RWPE2 (cell line): Measurements from ENCODE around the gene HTT.

Experiments
- ATAC-seq: fragments of 200-7000 bp; cut with Tn5 transposase; 3 replicates; pipeline ENCODE4 v1.9.1; 2021; ENCODE audit warnings: low read depth
- DNase-seq: peaks from one replicate; pipeline ENCODE4 v3.0.0-alpha.2; 2020; ENCODE audit warnings: low spot score
- H3K27ac ChIP-seq: fragments of 450-650 bp; 2 replicates; pipeline ENCODE4 v1.5.1; 2017; ENCODE audit warnings: mild to moderate bottlenecking; ENCODE audit not compliant: poor library complexity, severe bottlenecking
- H3K27me3 ChIP-seq: fragments of 250-450 bp; sonication (Bioruptor Pico); 2 replicates; pipeline ENCODE4 v1.5.1; 2021; ENCODE audit warnings: mild to moderate bottlenecking, moderate library complexity; ENCODE audit not compliant: insufficient read depth, poor library complexity, severe bottlenecking
- H3K36me3 ChIP-seq: fragments of 250-450 bp; sonication (Bioruptor Pico); 2 replicates; pipeline ENCODE4 v1.5.1; 2020; ENCODE audit warnings: low read depth, mild to moderate bottlenecking, moderate library complexity
- H3K4me1 ChIP-seq: fragments of 250-450 bp; sonication (Bioruptor Pico); 2 replicates; pipeline ENCODE4 v1.5.1; 2021; ENCODE audit warnings: mild to moderate bottlenecking, moderate library complexity; ENCODE audit not compliant: insufficient read depth, poor library complexity, severe bottlenecking
- H3K4me3 ChIP-seq: fragments of 250-450 bp; sonication (Bioruptor Pico); 2 replicates; pipeline ENCODE4 v1.5.1; 2021; ENCODE audit warnings: mild to moderate bottlenecking, moderate library complexity; ENCODE audit not compliant: severe bottlenecking
- H3K9me3 ChIP-seq: fragments of 250-450 bp; sonication (Bioruptor Pico); 2 replicates; pipeline ENCODE4 v1.5.1; 2021; ENCODE audit warnings: mild to moderate bottlenecking, moderate library complexity; ENCODE audit not compliant: severe bottlenecking
- TF ChIP-seq, protein P1 (sequence below): fragments of 450-650 bp; IDR thresholded peaks from one replicate; pipeline ENCODE4 v1.5.1; 2017; ENCODE audit warnings: mild to moderate bottlenecking, moderate library complexity; ENCODE audit not compliant: poor library complexity, severe bottlenecking

The HTT gene

DNA sequence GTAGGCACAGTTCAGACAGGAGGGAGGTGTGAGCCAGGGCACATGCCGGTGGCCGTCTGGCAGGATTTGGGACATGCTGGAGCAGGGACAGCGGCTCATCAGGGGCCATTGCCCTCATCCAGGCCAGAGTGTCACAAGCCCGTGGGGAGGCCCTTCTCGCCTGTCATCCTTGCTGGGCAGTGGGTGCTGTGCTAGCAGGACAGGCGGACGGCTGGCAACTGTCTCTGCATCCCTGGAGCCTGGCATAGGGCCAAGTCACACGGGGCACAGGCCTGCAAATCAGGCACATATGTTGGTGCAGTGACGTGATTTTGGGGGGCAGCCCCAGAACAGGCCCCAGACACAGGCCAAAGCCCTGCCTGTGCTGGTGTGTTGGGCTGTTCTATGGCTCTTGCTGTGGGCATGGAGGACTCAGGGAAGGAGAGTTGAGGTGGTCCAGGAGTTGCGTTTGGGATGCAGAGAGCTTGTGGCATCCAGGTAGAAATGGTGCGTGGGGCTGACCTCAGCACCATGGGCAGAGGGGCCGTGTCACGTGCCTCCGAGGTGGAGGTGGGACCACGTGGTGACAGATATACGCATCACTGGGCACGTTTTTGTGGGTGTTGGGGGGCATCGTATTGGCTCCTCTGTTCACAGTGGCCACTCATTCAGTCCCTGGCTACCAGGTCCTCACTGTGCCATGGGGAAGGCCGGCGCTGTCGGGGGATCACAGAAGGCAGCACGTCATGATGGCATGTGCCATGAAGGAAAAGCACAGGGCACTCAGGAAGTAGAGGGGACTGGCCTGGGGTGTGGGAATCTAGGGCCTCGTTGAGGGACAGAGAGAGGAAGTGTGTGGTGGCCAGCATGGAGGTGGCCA is 159.9 kb downstream of the HTT start:
- no peak for ATAC-seq
- peaks cover 40% of the 10 kb centered on the region for H3K36me3 ChIP-seq
- TF ChIP-seq, protein P1, sequence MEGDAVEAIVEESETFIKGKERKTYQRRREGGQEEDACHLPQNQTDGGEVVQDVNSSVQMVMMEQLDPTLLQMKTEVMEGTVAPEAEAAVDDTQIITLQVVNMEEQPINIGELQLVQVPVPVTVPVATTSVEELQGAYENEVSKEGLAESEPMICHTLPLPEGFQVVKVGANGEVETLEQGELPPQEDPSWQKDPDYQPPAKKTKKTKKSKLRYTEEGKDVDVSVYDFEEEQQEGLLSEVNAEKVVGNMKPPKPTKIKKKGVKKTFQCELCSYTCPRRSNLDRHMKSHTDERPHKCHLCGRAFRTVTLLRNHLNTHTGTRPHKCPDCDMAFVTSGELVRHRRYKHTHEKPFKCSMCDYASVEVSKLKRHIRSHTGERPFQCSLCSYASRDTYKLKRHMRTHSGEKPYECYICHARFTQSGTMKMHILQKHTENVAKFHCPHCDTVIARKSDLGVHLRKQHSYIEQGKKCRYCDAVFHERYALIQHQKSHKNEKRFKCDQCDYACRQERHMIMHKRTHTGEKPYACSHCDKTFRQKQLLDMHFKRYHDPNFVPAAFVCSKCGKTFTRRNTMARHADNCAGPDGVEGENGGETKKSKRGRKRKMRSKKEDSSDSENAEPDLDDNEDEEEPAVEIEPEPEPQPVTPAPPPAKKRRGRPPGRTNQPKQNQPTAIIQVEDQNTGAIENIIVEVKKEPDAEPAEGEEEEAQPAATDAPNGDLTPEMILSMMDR: no peak
- no peaks in the 10 kb centered on the region for H3K9me3 ChIP-seq
- no peak for DNase-seq
- H3K4me3 ChIP-seq: no peak overlapping the region
- H3K27me3 ChIP-seq: no peaks in the 10 kb centered on the region
- H3K4me1 ChIP-seq: no peaks in the 10 kb centered on the region
- no peak overlapping the region for H3K27ac ChIP-seq

DNA sequence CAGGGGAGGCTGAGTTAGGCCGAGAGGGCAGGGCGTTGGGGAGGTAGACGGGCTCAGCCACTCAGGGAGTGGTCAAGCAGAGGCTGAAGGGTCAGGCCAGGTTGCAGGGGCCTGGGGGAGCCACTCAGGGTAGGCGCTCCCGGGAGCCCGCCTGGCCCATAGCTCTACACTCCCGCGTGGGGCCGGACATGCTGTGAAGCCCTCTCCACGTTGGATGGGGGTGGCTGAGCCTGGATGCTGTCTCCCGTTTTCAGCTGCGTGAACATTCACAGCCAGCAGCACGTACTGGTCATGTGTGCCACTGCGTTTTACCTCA is 160.5 kb downstream of the HTT start:
- Histone ChIP-seq H3K9me3 (no peaks in the 10 kb centered on the region), H3K27me3 (no peaks in the 10 kb centered on the region), H3K36me3 (peaks cover 34% of the 10 kb centered on the region), H3K4me3 (no peak overlapping the region), H3K4me1 (no peaks in the 10 kb centered on the region), H3K27ac (no peak overlapping the region)
- no peak for DNase-seq
- no peak for ATAC-seq
- TF ChIP-seq, protein P1: no peak

DNA sequence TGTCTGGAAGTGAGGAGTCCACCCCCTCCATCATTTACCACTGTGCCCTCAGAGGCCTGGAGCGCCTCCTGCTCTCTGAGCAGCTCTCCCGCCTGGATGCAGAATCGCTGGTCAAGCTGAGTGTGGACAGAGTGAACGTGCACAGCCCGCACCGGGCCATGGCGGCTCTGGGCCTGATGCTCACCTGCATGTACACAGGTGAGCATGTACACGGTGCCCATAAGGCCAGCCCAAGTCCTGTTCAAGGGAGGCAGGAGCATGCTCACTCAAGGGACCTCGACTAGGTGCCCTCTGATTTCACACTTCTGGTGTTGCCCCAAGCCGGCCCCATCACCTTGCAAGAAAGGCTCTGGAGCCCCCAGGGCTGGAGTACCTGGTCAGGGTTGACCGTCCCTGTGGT is 161.1 kb downstream of the HTT start:
- TF ChIP-seq, protein P1: no peak
- DNase-seq: no peak
- peaks cover 32% of the 10 kb centered on the region for H3K36me3 ChIP-seq
- H3K4me3 ChIP-seq: no peak overlapping the region
- H3K27ac ChIP-seq: no peak overlapping the region
- ATAC-seq: no peak
- no peaks in the 10 kb centered on the region for H3K27me3 ChIP-seq
- H3K9me3 ChIP-seq: no peaks in the 10 kb centered on the region
- no peaks in the 10 kb centered on the region for H3K4me1 ChIP-seq

DNA sequence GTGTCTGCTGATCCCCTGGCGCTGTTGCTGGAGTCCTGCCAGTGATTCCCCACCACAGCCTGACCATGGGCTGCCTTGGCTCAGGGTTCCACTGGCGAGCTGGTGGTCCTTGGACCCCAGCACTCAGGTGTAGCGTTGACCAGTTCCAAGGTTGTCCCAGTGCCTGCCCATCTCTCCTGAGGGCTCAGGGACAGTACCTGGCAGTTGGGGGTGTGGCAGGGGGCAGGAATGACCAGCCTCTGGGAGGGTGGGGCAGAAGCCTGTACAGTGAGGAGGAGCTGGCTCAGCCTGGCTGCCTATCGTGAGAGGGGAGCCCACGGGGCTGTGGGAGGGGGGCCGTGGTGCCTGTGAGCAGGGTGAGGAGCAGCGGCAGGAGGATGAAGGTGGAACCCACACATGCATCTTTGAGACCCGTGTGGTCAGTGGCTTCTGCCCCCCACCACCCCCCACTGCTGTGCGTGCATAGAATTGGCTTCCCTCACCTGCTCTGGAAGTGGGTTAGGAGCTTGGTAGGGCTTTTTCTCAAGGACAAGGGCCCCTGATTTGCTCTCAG is 161.9 kb downstream of the HTT start:
- Histone ChIP-seq H3K36me3 (peaks cover 27% of the 10 kb centered on the region), H3K9me3 (no peaks in the 10 kb centered on the region), H3K27ac (no peak overlapping the region), H3K4me1 (no peaks in the 10 kb centered on the region), H3K27me3 (no peaks in the 10 kb centered on the region), H3K4me3 (no peak overlapping the region)
- TF ChIP-seq, protein P1: no peak
- DNase-seq: no peak
- no peak for ATAC-seq

DNA sequence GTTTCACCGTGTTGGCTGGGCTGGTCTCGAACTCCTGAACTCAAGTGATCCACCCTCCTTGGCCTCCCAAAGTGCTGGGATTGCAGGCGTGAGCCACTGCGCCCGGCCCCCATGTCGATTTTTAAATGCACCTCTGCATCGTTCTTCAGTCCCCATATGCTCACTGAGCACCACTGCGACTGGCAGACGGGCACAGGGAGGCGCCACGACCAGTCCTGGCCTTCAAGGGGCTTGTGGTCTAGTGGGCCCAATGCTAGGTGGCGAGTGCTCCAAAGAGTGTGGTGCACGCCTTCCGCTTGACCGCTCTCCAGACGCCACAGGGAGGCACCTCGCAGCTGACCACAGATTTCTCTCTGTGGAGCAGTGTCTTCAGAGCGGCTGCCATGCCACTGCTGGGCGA is 162.8 kb downstream of the HTT start:
- H3K36me3 ChIP-seq: peaks cover 26% of the 10 kb centered on the region
- TF ChIP-seq, protein P1: no peak
- H3K27me3 ChIP-seq: no peaks in the 10 kb centered on the region
- H3K4me3 ChIP-seq: no peak overlapping the region
- no peak overlapping the region for H3K27ac ChIP-seq
- no peaks in the 10 kb centered on the region for H3K4me1 ChIP-seq
- ATAC-seq (no peak), DNase-seq (no peak)
- no peaks in the 10 kb centered on the region for H3K9me3 ChIP-seq
